Ovary (tissue), 9 donors: Measurements from ENCODE around the gene MACROH2A1. TPM values are rescaled to one million over a fixed set of nuclear protein-coding genes. Genes with fewer than 3 reads are reported as not detected.

ENCODE experiments used
- DNase-seq, 5 donors: peaks; one replicate each; pipeline ENCODE4 v3.0.0-alpha.2; 2019 to 2020
- H3K27ac ChIP-seq, 2 donors: fragments of 200-600 bp; one replicate each; pipeline versions ENCODE4 v1.5.1 to v1.8.0; 2019 to 2022
- H3K27me3 ChIP-seq: fragments of 200-600 bp; one replicate; pipeline ENCODE4 v1.8.0; 2022
- H3K36me3 ChIP-seq: fragments of 200-600 bp; sonication (generic); one replicate; pipeline ENCODE4 v1.5.1; 2019
- H3K4me1 ChIP-seq: one replicate; pipeline ENCODE4 v1.8.1; 2013; ENCODE audit warnings: mild to moderate bottlenecking, moderate library complexity; ENCODE audit not compliant: insufficient read depth
- H3K4me3 ChIP-seq: fragments of 200-600 bp; sonication (generic); one replicate; pipeline ENCODE4 v1.5.1; 2017
- H3K9me3 ChIP-seq, 2 donors: fragments of 200-600 bp in 1 of 2; sonication (generic) in 1 of 2; one replicate each; pipeline versions ENCODE4 v1.5.1 to v1.8.1; 2013 to 2019; ENCODE audit warnings: mild to moderate bottlenecking in 1 of 2, moderate library complexity in 1 of 2
- CTCF ChIP-seq, 3 donors: fragments of 450-650 bp in 2 of 3; fragments of 200-600 bp in 1 of 3; IDR thresholded peaks; one replicate each; pipeline versions ENCODE4 v1.5.1 to v1.8.0; 2016 to 2022; ENCODE audit warnings: antibody characterized with exemption in 3 of 3, mild to moderate bottlenecking in 1 of 3
- EP300 ChIP-seq: sonication (generic); formaldehyde crosslinking; IDR thresholded peaks from one replicate; pipeline ENCODE4 v1.6.1; 2017; ENCODE audit warnings: antibody characterized with exemption
- POLR2A ChIP-seq: fragments of 450-650 bp; IDR thresholded peaks from one replicate; pipeline ENCODE4 v1.6.1; 2017; ENCODE audit warnings: antibody characterized with exemption, mild to moderate bottlenecking, moderate library complexity
- WGBS, 3 donors: extraction: QIAGEN DNeasy Blood & Tissue Kit in 1 of 3; methylation state at CpG; one replicate each; pipeline versions ENCODE4 v1.1.5 to v1.1.7; 2013 to 2017; 5-methylcytosine and 5-hydroxymethylcytosine counted together
- intact Hi-C, 4 donors: fragments of 100-400 bp; cut with DNase I; formaldehyde crosslinking; loops; one replicate each; pipeline versions ENCODE4 v1.11.0 to v1.15.1; 2022 to 2023
- polyA plus RNA-seq, 2 donors: library from polyadenylated mRNA; stranded (reverse); fragments of 200-250 nt in 1 of 2; fragments of 350-450 nt in 1 of 2; fragmentation: Illumina TruSeq in 1 of 2; extraction: RNeasy Lipid Tissue Mini Kit (QIAGEN cat#74804) in 1 of 2; gene quantifications; one replicate each; pipeline ENCODE4 v1.2.3, GENCODE V29; 2013 to 2014
- total RNA-seq, 7 donors: library from RNA; depleted of rRNA in 2 of 7; stranded (reverse); fragments of >200 nt in 2 of 7; fragmentation: NEBNext Ultra II Directional in 3 of 7; extraction: Animal tissue kit (Norgen Biotek cat#: 25700) in 3 of 7; gene quantifications; one replicate each; pipeline versions ENCODE4 v1.1.0 to v1.2.4, GENCODE V29; 2016 to 2023
- donor health status: DM: no; HTN: no; CAD: no; lungs with moderate emphysema.
- donor health status: DM: no; HTN: no; CAD: no.
- donor health status: Bipolar disorder and iron deficiency.
- donor health status: DM: yes; HTN: yes; CAD: no.
- donor health status: DM: no; HTN: no; CAD: no.
- donor health status: DM: yes; HTN: yes; CAD: no.

The MACROH2A1 gene
- total and polyA plus RNA-seq, 9 donors: 71.7 to 157 (median 102) TPM

GRCh38 chr5:135391116-135391868 lies 7.7 kb downstream of the MACROH2A1 start:
- H3K4me1 ChIP-seq: peaks cover 3% of the 10 kb centered on the region
- WGBS, 3 donors: 79 to 81% (median 81%) methylated on average over 6 of the region's 6 CpGs
- intact Hi-C loops: no loop called here

GRCh38 chr5:135388860-135389435 lies 10.1 kb downstream of the MACROH2A1 start:
- no peaks in the 10 kb centered on the region for H3K9me3 ChIP-seq
- H3K36me3 ChIP-seq: no peaks in the 10 kb centered on the region
- TF ChIP-seq EP300: no peak
- TF ChIP-seq CTCF (IDR thresholded peaks at IDR 0.05): no peak
- TF ChIP-seq POLR2A: no peak
- intact Hi-C loops: no loop called here
- H3K4me1 ChIP-seq: peaks cover 8% of the 10 kb centered on the region
- DNase-seq: no peak
- WGBS, 3 donors: 94 to 96% (median 95%) methylated on average over 16 of the region's 16 CpGs
- H3K27me3 ChIP-seq: no peaks in the 10 kb centered on the region
- H3K27ac ChIP-seq: no peak overlapping the region
- H3K4me3 ChIP-seq: no peak overlapping the region

More at GRCh38 chr5:135391116-135391868, 7.7 kb downstream of the MACROH2A1 start:
- no peak overlapping the region for H3K27ac ChIP-seq
- no peaks in the 10 kb centered on the region for H3K9me3 ChIP-seq
- DNase-seq: no peak
- no peaks in the 10 kb centered on the region for H3K27me3 ChIP-seq
- H3K4me3 ChIP-seq: no peak overlapping the region
- H3K36me3 ChIP-seq: no peaks in the 10 kb centered on the region
- no peak for TF ChIP-seq POLR2A
- TF ChIP-seq EP300: no peak
- TF ChIP-seq CTCF (IDR thresholded peaks at IDR 0.05): no peak

GRCh38 chr5:135387629-135387960 lies 11.4 kb downstream of the MACROH2A1 start:
- H3K27me3 ChIP-seq: no peaks in the 10 kb centered on the region
- intact Hi-C loops: no loop called here
- peaks cover 8% of the 10 kb centered on the region for H3K4me1 ChIP-seq
- H3K27ac ChIP-seq: no peak overlapping the region
- no peak for TF ChIP-seq EP300
- no peak for TF ChIP-seq POLR2A
- no peak for TF ChIP-seq CTCF (IDR thresholded peaks at IDR 0.05)
- DNase-seq: no peak
- H3K4me3 ChIP-seq: no peak overlapping the region
- H3K9me3 ChIP-seq: no peaks in the 10 kb centered on the region
- no peaks in the 10 kb centered on the region for H3K36me3 ChIP-seq

GRCh38 chr5:135386886-135387628 lies 12.0 kb downstream of the MACROH2A1 start:
- H3K4me1 ChIP-seq: peaks cover 8% of the 10 kb centered on the region
- WGBS, 3 donors: 85 to 88% (median 87%) methylated on average over 8 of the region's 8 CpGs
- H3K27me3 ChIP-seq: no peaks in the 10 kb centered on the region
- H3K4me3 ChIP-seq: no peak overlapping the region
- TF ChIP-seq CTCF (IDR thresholded peaks at IDR 0.05): no peak
- TF ChIP-seq EP300: no peak
- no peak for TF ChIP-seq POLR2A
- H3K9me3 ChIP-seq: no peaks in the 10 kb centered on the region
- H3K36me3 ChIP-seq: no peaks in the 10 kb centered on the region
- no peak for DNase-seq
- intact Hi-C loops: no loop called here
- no peak overlapping the region for H3K27ac ChIP-seq
